HCT116 (cell line): ENCODE results near the gene KAZN. TPM values are rescaled to one million over a fixed set of nuclear protein-coding genes. Genes with fewer than 3 reads are reported as not detected.

Experiments
- ATAC-seq: fragments of 200-7000 bp; cut with Tn5 transposase; 2 replicates; pipeline ENCODE4 v1.9.1; 2020; ENCODE audit warnings: mild to moderate bottlenecking, moderate library complexity
- BruUV-seq: library from RNA; stranded (reverse); fragments of 400-500 nt; replicated peaks from 2 replicates; lab custom pipeline; 2021; lab: Mats Ljungman, UMichigan
- CTCF ChIA-PET: fragments of 300-600 bp; sonication (Branson Sonifier 250); formaldehyde crosslinking; loops from one replicate; lab custom pipeline; 2021; ENCODE audit warnings: antibody characterized with exemption; lab: Charles Lee
- POLR2A ChIA-PET: fragments of 300-600, 350-600 bp; sonication (Branson Sonifier 250); formaldehyde crosslinking; loops from one replicate; lab custom pipeline; 2021; ENCODE audit warnings: antibody characterized with exemption; lab: Charles Lee
- RAD21 ChIA-PET, 2 experiments: fragments of 300-600 bp; sonication (Branson Sonifier 250); formaldehyde crosslinking; loops; one replicate each; lab custom pipeline; 2023; ENCODE audit warnings: low total read pairs in 2 of 2; ENCODE audit not compliant: uncharacterized antibody in 2 of 2, unreplicated experiment in 2 of 2, low non-redundant PET in 1 of 2; lab: Charles Lee
- DNase-seq: peaks from one replicate; pipeline ENCODE4 v3.0.0-alpha.2; 2010; ENCODE audit warnings: low read depth, low spot score
- H2AFZ ChIP-seq: fragments of 200-600 bp; shearing (Covaris generic), sonication (generic); 2 replicates; pipeline ENCODE4 v1.6.1; 2017; ENCODE audit warnings: low read depth, mixed run types, mixed read lengths, antibody characterized with exemption, low read length; ENCODE audit not compliant: poor library complexity, severe bottlenecking
- H3K27ac ChIP-seq: 2 replicates; pipeline ENCODE4 v1.5.1; 2012; ENCODE audit warnings: low read depth, low read length
- H3K27me3 ChIP-seq: fragments of 200-600 bp; sonication (generic); 2 replicates; pipeline ENCODE4 v1.6.1; 2016; ENCODE audit warnings: mixed run types, low read length, mixed read lengths; ENCODE audit not compliant: insufficient read depth
- H3K36me3 ChIP-seq, 2 experiments: fragments of 200-500 bp in 1 of 2; fragments of 200-600 bp in 1 of 2; sonication (Bioruptor generic) in 1 of 2; sonication (generic) in 1 of 2; 2 replicates each; pipeline versions ENCODE4 v1.5.1 to v1.6.1; 2014 to 2016; ENCODE audit warnings: low read length in 2 of 2, inconsistent platforms in 1 of 2, mixed read lengths in 1 of 2, mixed run types in 1 of 2; ENCODE audit not compliant: insufficient read depth in 2 of 2, control insufficient read depth in 1 of 2
- H3K4me1 ChIP-seq, 2 experiments: fragments of 200-600 bp in 1 of 2; sonication (generic) in 1 of 2; 2 replicates each; pipeline versions ENCODE4 v1.5.1 to v1.6.1; 2012 to 2017; ENCODE audit warnings: low read length in 2 of 2, inconsistent platforms in 1 of 2, mild to moderate bottlenecking in 1 of 2, mixed read lengths in 1 of 2, mixed run types in 1 of 2, moderate library complexity in 1 of 2; ENCODE audit not compliant: insufficient read depth in 2 of 2, control insufficient read depth in 1 of 2
- H3K4me2 ChIP-seq: fragments of 200-600 bp; sonication (generic); 2 replicates; pipeline ENCODE4 v1.6.1; 2017; ENCODE audit warnings: mixed run types, low read length, mixed read lengths
- H3K4me3 ChIP-seq, 2 experiments: fragments of 200-600 bp in 1 of 2; sonication (generic) in 1 of 2; replicated peaks in 1 of 2; 2 replicates each; pipeline ENCODE4 v1.5.1; 2011 to 2016; ENCODE audit warnings: low read length in 2 of 2, control low read depth in 1 of 2, low read depth in 1 of 2, mild to moderate bottlenecking in 1 of 2, mixed read lengths in 1 of 2, mixed run types in 1 of 2
- H3K79me2 ChIP-seq: fragments of 200-600 bp; sonication (generic); 2 replicates; pipeline ENCODE4 v1.6.1; 2017; ENCODE audit warnings: mild to moderate bottlenecking, mixed run types, low read length, moderate library complexity, mixed read lengths; ENCODE audit not compliant: insufficient read depth
- H3K9ac ChIP-seq: fragments of 200-600 bp; sonication (generic); 2 replicates; pipeline ENCODE4 v1.6.1; 2016; ENCODE audit warnings: low read length, mixed read lengths
- H3K9me2 ChIP-seq: fragments of 200-600 bp; sonication (generic), shearing (Covaris generic); 2 replicates; pipeline ENCODE4 v1.6.1; 2017; ENCODE audit warnings: mixed run types, mild to moderate bottlenecking, moderate library complexity; ENCODE audit not compliant: insufficient read depth
- H3K9me3 ChIP-seq, 2 experiments: fragments of 200-500 bp in 1 of 2; fragments of 200-600 bp in 1 of 2; sonication (Bioruptor generic) in 1 of 2; sonication (generic) in 1 of 2; 2 replicates each; pipeline ENCODE4 v1.6.1; 2014 to 2017; ENCODE audit warnings: low read length in 2 of 2, mixed read lengths in 2 of 2, inconsistent platforms in 1 of 2, low read depth in 1 of 2, mild to moderate bottlenecking in 1 of 2, mixed run types in 1 of 2, moderate library complexity in 1 of 2; ENCODE audit not compliant: control insufficient read depth in 1 of 2, insufficient read depth in 1 of 2
- H4K20me1 ChIP-seq: fragments of 200-600 bp; sonication (generic), shearing (Covaris generic); 2 replicates; pipeline ENCODE4 v1.6.1; 2017; ENCODE audit warnings: mixed run types, mild to moderate bottlenecking, moderate library complexity; ENCODE audit not compliant: insufficient read depth
- ATF3 ChIP-seq: IDR thresholded peaks from 2 replicates; pipeline ENCODE4 v1.6.1; 2012
- CBX3 ChIP-seq: IDR thresholded peaks from 2 replicates; pipeline ENCODE4 v1.6.1; 2012; ENCODE audit warnings: low read depth
- CEBPB ChIP-seq: IDR thresholded peaks from 2 replicates; pipeline ENCODE4 v1.6.1; 2012; ENCODE audit warnings: low read depth
- EGR1 ChIP-seq: IDR thresholded peaks from 2 replicates; pipeline ENCODE4 v1.6.1; 2012; ENCODE audit warnings: low read depth
- ELF1 ChIP-seq: IDR thresholded peaks from 2 replicates; pipeline ENCODE4 v1.6.1; 2012; ENCODE audit warnings: low read depth, borderline replicate concordance
- EZH2phosphoT487 ChIP-seq: fragments of 200-600 bp; IDR thresholded peaks from 2 replicates; pipeline ENCODE4 v1.6.1; 2018; ENCODE audit warnings: antibody characterized with exemption, borderline replicate concordance
- FOSL1 ChIP-seq: IDR thresholded peaks from 2 replicates; pipeline ENCODE4 v1.6.1; 2012; ENCODE audit warnings: low read depth
- JUND ChIP-seq: IDR thresholded peaks from 2 replicates; pipeline ENCODE4 v1.6.1; 2012
- POLR2AphosphoS5 ChIP-seq: IDR thresholded peaks from 2 replicates; pipeline ENCODE4 v1.6.1; 2011; ENCODE audit warnings: mild to moderate bottlenecking, low read depth, low read length, moderate library complexity
- RAD21 ChIP-seq: IDR thresholded peaks from 2 replicates; pipeline ENCODE4 v1.6.1; 2012; ENCODE audit warnings: low read depth, mild to moderate bottlenecking
- SIN3A ChIP-seq: IDR thresholded peaks from 2 replicates; pipeline ENCODE4 v1.6.1; 2012; ENCODE audit warnings: low read depth
- SP1 ChIP-seq: IDR thresholded peaks from 2 replicates; pipeline ENCODE4 v1.6.1; 2012; ENCODE audit warnings: low read depth
- SRF ChIP-seq: IDR thresholded peaks from 2 replicates; pipeline ENCODE4 v1.6.1; 2012; ENCODE audit warnings: low read depth
- TCF7L2 ChIP-seq: IDR thresholded peaks from 2 replicates; pipeline ENCODE4 v1.7.0; 2011; ENCODE audit warnings: borderline replicate concordance, inconsistent platforms; ENCODE audit not compliant: insufficient read depth, insufficient read length; ENCODE audit errors: extremely low read depth
- YY1 ChIP-seq: IDR thresholded peaks from 2 replicates; pipeline ENCODE4 v1.6.1; 2011; ENCODE audit warnings: low read length, low read depth, moderate library complexity, mild to moderate bottlenecking; ENCODE audit not compliant: insufficient replicate concordance; ENCODE audit errors: extremely low read depth
- ZBTB33 ChIP-seq: IDR thresholded peaks from 2 replicates; pipeline ENCODE4 v1.6.1; 2011; ENCODE audit warnings: mild to moderate bottlenecking, low read length, moderate library complexity; ENCODE audit not compliant: insufficient replicate concordance; ENCODE audit errors: extremely low read depth
- ZFX ChIP-seq: fragments of 450-650 bp; IDR thresholded peaks from 2 replicates; pipeline ENCODE4 v1.6.1; 2017
- ZNF274 ChIP-seq: fragments of 200-500 bp; sonication (Bioruptor generic); IDR thresholded peaks from 2 replicates; pipeline ENCODE4 v1.6.1; 2014; ENCODE audit warnings: mild to moderate bottlenecking, low read depth, low read length, inconsistent platforms
- intact Hi-C: fragments of 100-400 bp; cut with micrococcal nuclease; formaldehyde crosslinking; loops from 2 replicates; pipeline ENCODE4 v1.10.0; 2022
- total RNA-seq: library from RNA; stranded (reverse); gene quantifications from one replicate; pipeline ENCODE4 v1.2.1, GENCODE V29; 2021; ENCODE audit not compliant: unreplicated experiment

Gene KAZN
- total RNA-seq, 1 experiment from 2014 or later = 13.4 TPM

- BruUV-seq = no TSS peak
- no peaks in the 10 kb centered on the region for H3K27me3 ChIP-seq
- RAD21 ChIA-PET = no interaction called here
- ATAC-seq = no peak
- TF ChIP-seq YY1 = no peak
- TF ChIP-seq CEBPB = no peak
- TF ChIP-seq ELF1 = no peak
- TF ChIP-seq POLR2AphosphoS5 = no peak
- TF ChIP-seq JUND = no peak
- TF ChIP-seq SIN3A = no peak
- TF ChIP-seq EZH2phosphoT487 = no peak
- TF ChIP-seq EGR1 = no peak
- no peak for TF ChIP-seq ATF3
- TF ChIP-seq FOSL1 = no peak
- no peak for TF ChIP-seq SRF
- no peak for TF ChIP-seq RAD21
- no peak for TF ChIP-seq SP1
- no peak for TF ChIP-seq ZBTB33
- no peak for TF ChIP-seq ZFX
- TF ChIP-seq ZNF274 = no peak
- no peak for TF ChIP-seq CBX3
- no peak for TF ChIP-seq TCF7L2
- H3K9me2 ChIP-seq = no peaks in the 10 kb centered on the region
- H3K4me1 ChIP-seq = peaks cover 8 to 34% of the 10 kb centered on the region in 2 experiments
- no peaks in the 10 kb centered on the region for H3K9me3 ChIP-seq
- H3K4me2 ChIP-seq = no peak overlapping the region
- DNase-seq = no peak
- H3K27ac ChIP-seq = no peak overlapping the region
- no peaks in the 10 kb centered on the region for H3K36me3 ChIP-seq
- no peaks in the 10 kb centered on the region for H4K20me1 ChIP-seq
- H3K4me3 ChIP-seq = no peak overlapping the region
- CTCF ChIA-PET = no interaction called here
- H3K9ac ChIP-seq = no peak overlapping the region
- no peaks in the 10 kb centered on the region for H3K79me2 ChIP-seq
- no peak overlapping the region for H2AFZ ChIP-seq
- POLR2A ChIA-PET = no interaction called here
- intact Hi-C loops = no loop called here
Observed at GRCh38 chr1:15023976-15024375, 425.5 kb downstream of the KAZN start.
